IMR-90 (cell line): ENCODE measurements around the gene DNAH17. TPM values are rescaled to one million over a fixed set of nuclear protein-coding genes. Genes with fewer than 3 reads are reported as not detected.

ENCODE experiments used
- ATAC-seq: fragments of 200-7000 bp; cut with Tn5 transposase; 2 replicates; pipeline ENCODE4 v1.9.1; 2020; ENCODE audit warnings: low read depth, mild to moderate bottlenecking, moderate library complexity
- BruUV-seq: library from RNA; stranded (reverse); fragments of 400-500 nt; replicated peaks from 2 replicates; lab custom pipeline; 2021; lab: Mats Ljungman, UMichigan
- CTCF ChIA-PET: fragments of 300-600 bp; formaldehyde crosslinking; extraction: SDS; loops from one replicate; lab custom pipeline; 2021; ENCODE audit warnings: antibody characterized with exemption; lab: Yijun Ruan, JAX
- POLR2A ChIA-PET: fragments of 300-600 bp; sonication (Branson Sonifier 250); formaldehyde crosslinking; loops from one replicate; lab custom pipeline; 2022; ENCODE audit warnings: antibody characterized with exemption; ENCODE audit not compliant: unreplicated experiment; lab: Charles Lee
- DNase-seq: peaks from one replicate; pipeline ENCODE4 v3.0.0; 2013
- H2AFZ ChIP-seq: replicated peaks from 2 replicates; pipeline ENCODE3; 2013; ENCODE audit warnings: low read length, mild to moderate bottlenecking; ENCODE audit not compliant: poor library complexity
- H2AK5ac ChIP-seq: 2 replicates; pipeline ENCODE4 v1.6.1; 2013; ENCODE audit warnings: low read depth, low read length, inconsistent platforms
- H2AK9ac ChIP-seq: replicated peaks from 2 replicates; pipeline ENCODE3; 2013; ENCODE audit warnings: mild to moderate bottlenecking, low read depth, low read length, moderate library complexity; ENCODE audit not compliant: poor library complexity
- H2BK120ac ChIP-seq: 2 replicates; pipeline ENCODE4 v1.6.1; 2013; ENCODE audit warnings: low read depth, low read length, inconsistent platforms
- H2BK15ac ChIP-seq: 3 replicates; pipeline ENCODE4 v1.6.1; 2013; ENCODE audit warnings: low read depth, low read length, inconsistent platforms
- H2BK20ac ChIP-seq: 2 replicates; pipeline ENCODE4 v1.6.1; 2013; ENCODE audit warnings: low read depth, mild to moderate bottlenecking, inconsistent platforms, low read length, moderate library complexity
- H2BK5ac ChIP-seq: 2 replicates; pipeline ENCODE4 v1.6.1; 2013; ENCODE audit warnings: mild to moderate bottlenecking, low read depth, low read length, inconsistent platforms; ENCODE audit not compliant: poor library complexity, severe bottlenecking
- H3K14ac ChIP-seq: replicated peaks from 2 replicates; pipeline ENCODE4 v1.6.1; 2013; ENCODE audit warnings: low read depth, low read length, inconsistent platforms
- H3K18ac ChIP-seq: 2 replicates; pipeline ENCODE4 v1.6.1; 2013; ENCODE audit warnings: low read depth, low read length, control low read depth
- H3K23ac ChIP-seq: 2 replicates; pipeline ENCODE4 v1.6.1; 2013; ENCODE audit warnings: low read depth, low read length, inconsistent platforms
- H3K27ac ChIP-seq: 2 replicates; pipeline ENCODE4 v1.5.1; 2013; ENCODE audit warnings: mild to moderate bottlenecking, control low read depth, low read length; ENCODE audit not compliant: insufficient read depth
- H3K27me3 ChIP-seq: 2 replicates; pipeline ENCODE4 v1.6.1; 2013; ENCODE audit warnings: low read length; ENCODE audit not compliant: control insufficient read depth, insufficient read depth
- H3K36me3 ChIP-seq: 2 replicates; pipeline ENCODE4 v1.6.1; 2013; ENCODE audit warnings: low read length, mixed read lengths; ENCODE audit not compliant: control insufficient read depth, insufficient read depth
- H3K4ac ChIP-seq: 2 replicates; pipeline ENCODE4 v1.6.1; 2013; ENCODE audit warnings: low read depth, low read length, inconsistent platforms
- H3K4me1 ChIP-seq: 2 replicates; pipeline ENCODE4 v1.6.1; 2013; ENCODE audit warnings: low read length, mixed read lengths; ENCODE audit not compliant: control insufficient read depth, insufficient read depth
- H3K4me2 ChIP-seq: 2 replicates; pipeline ENCODE4 v1.6.1; 2013; ENCODE audit warnings: low read depth, mild to moderate bottlenecking, control low read depth, low read length, moderate library complexity
- H3K4me3 ChIP-seq: 2 replicates; pipeline ENCODE4 v1.5.1; 2013; ENCODE audit warnings: low read depth, mild to moderate bottlenecking, control low read depth, low read length, moderate library complexity; ENCODE audit not compliant: insufficient read depth
- H3K56ac ChIP-seq: 2 replicates; pipeline ENCODE4 v1.6.1; 2013; ENCODE audit warnings: low read length, inconsistent platforms; ENCODE audit not compliant: insufficient read depth; ENCODE audit errors: extremely low read depth
- H3K79me1 ChIP-seq, 2 experiments: 2 replicates each; pipeline ENCODE4 v1.6.1; 2013; ENCODE audit warnings: low read length in 2 of 2, inconsistent platforms in 1 of 2, low read depth in 1 of 2
- H3K9ac ChIP-seq: 2 replicates; pipeline ENCODE4 v1.6.1; 2013; ENCODE audit warnings: low read depth, low read length, control low read depth
- H3K9me1 ChIP-seq: 2 replicates; pipeline ENCODE4 v1.6.1; 2013; ENCODE audit warnings: low read length, inconsistent platforms; ENCODE audit not compliant: insufficient read depth
- H3K9me3 ChIP-seq: 2 replicates; pipeline ENCODE4 v1.6.1; 2013; ENCODE audit warnings: low read length; ENCODE audit not compliant: control insufficient read depth, insufficient read depth
- H4K20me1 ChIP-seq: 2 replicates; pipeline ENCODE4 v1.6.1; 2013; ENCODE audit warnings: low read length, inconsistent platforms; ENCODE audit not compliant: insufficient read depth
- H4K5ac ChIP-seq: 2 replicates; pipeline ENCODE4 v1.6.1; 2013; ENCODE audit warnings: mild to moderate bottlenecking, low read depth, low read length, control low read depth
- H4K8ac ChIP-seq, 2 experiments: 2 replicates each; pipeline ENCODE4 v1.6.1; 2013; ENCODE audit warnings: low read depth in 2 of 2, low read length in 2 of 2, control low read depth in 1 of 2, inconsistent platforms in 1 of 2
- H4K91ac ChIP-seq: 2 replicates; pipeline ENCODE4 v1.6.1; 2013; ENCODE audit warnings: low read depth, low read length, inconsistent platforms; ENCODE audit not compliant: insufficient read depth
- MAFK ChIP-seq: IDR thresholded peaks from 2 replicates; pipeline ENCODE4 v1.6.1; 2012; ENCODE audit warnings: low read depth, low read length, improper control_type of control experiment
- RAD21 ChIP-seq: IDR thresholded peaks from 2 replicates; pipeline ENCODE4 v1.6.1; 2012; ENCODE audit warnings: low read length, improper control_type of control experiment
- SMC3 ChIP-seq: fragments of 150-350 bp; IDR thresholded peaks from 2 replicates; pipeline ENCODE4 v1.6.1; 2016; ENCODE audit warnings: low read depth, mild to moderate bottlenecking, antibody characterized with exemption, low read length, moderate library complexity
- USF2 ChIP-seq: fragments of 150-350 bp; IDR thresholded peaks from 2 replicates; pipeline ENCODE4 v1.6.1; 2017; ENCODE audit warnings: mild to moderate bottlenecking, antibody characterized with exemption, low read length, low read depth
- WGBS, 2 experiments: methylation state at CpG; one replicate each; pipeline versions ENCODE4 v1.1.5 to v1.1.7; 2013; ENCODE audit warnings: missing lambda C conversion rate in 2 of 2; ENCODE audit not compliant: insufficient read length in 1 of 2; ENCODE audit errors: extremely low coverage in 2 of 2; 5-methylcytosine and 5-hydroxymethylcytosine counted together
- dilution Hi-C: fragments of 300-500 bp; cut with HindIII; formaldehyde crosslinking; loops from one replicate; pipeline ENCODE4 v1.14.3; 2018; ENCODE audit warnings: low sequenced_read_pairs; ENCODE audit not compliant: unreplicated experiment
- in situ Hi-C: fragments of 300-500 bp; cut with MboI; formaldehyde crosslinking; loops from 3 replicates; pipeline ENCODE4 v1.14.3; 2019; ENCODE audit warnings: low sequenced_read_pairs, inconsistent platforms, mixed read lengths
- intact Hi-C: fragments of 100-400 bp; cut with micrococcal nuclease; formaldehyde crosslinking; loops from 2 replicates; pipeline ENCODE4 v1.10.0; 2022
- polyA plus RNA-seq, 3 experiments: library from polyadenylated mRNA; depleted of rRNA; stranded (reverse); fragments of >200 nt; gene quantifications; 2 replicates each; pipeline ENCODE4 v1.2.3, GENCODE V29; 2012; ENCODE audit warnings: low replicate concordance in 1 of 3
- total RNA-seq: library from RNA; depleted of rRNA; stranded (reverse); fragments of >200 nt; gene quantifications from 2 replicates; pipeline ENCODE4 v1.2.3, GENCODE V29; 2012

Gene DNAH17
- total and polyA plus RNA-seq, 2 of the 4 experiments (the other 2 are of a cell fraction), result not detected

- Histone ChIP-seq H3K23ac (no peak overlapping the region), H3K4me2 (no peak overlapping the region), H3K4ac (no peak overlapping the region), H3K79me1 (peaks cover 9 to 65% of the 10 kb centered on the region in 2 experiments), H3K4me3 (no peak overlapping the region), H3K9ac (no peak overlapping the region), H3K4me1 (peaks cover 7% of the 10 kb centered on the region; the same call in 1 of the 2 replicates), H2BK5ac (no peak overlapping the region), H3K9me1 (no peaks in the 10 kb centered on the region), H2AFZ (no peak overlapping the region), H2BK15ac (no peak overlapping the region), H4K8ac (no peak overlapping the region), H2BK20ac (no peak overlapping the region), H3K36me3 (peaks cover 58% of the 10 kb centered on the region), H3K14ac (no peak overlapping the region), H3K27me3 (no peaks in the 10 kb centered on the region), H3K56ac (no peak overlapping the region), H2AK9ac (peak overlapping the region; percentile 6), H2AK5ac (no peak overlapping the region), H3K27ac (no peak overlapping the region), H4K91ac (no peak overlapping the region), H2BK120ac (no peak overlapping the region), H4K5ac (no peak overlapping the region), H3K9me3 (no peaks in the 10 kb centered on the region), H3K18ac (no peak overlapping the region), H4K20me1 (peaks cover 12% of the 10 kb centered on the region; the same call in 1 of the 2 replicates)
- BruUV-seq, result no TSS peak
- WGBS, 2 experiments, result 93% methylated on average over 2 of the region's 8 CpGs; no CpG with 5 or more reads in 1 of the 2 experiments
- DNase-seq (no peak), ATAC-seq (no peak)
- in situ Hi-C loops, result loop anchor here (10.0 kb wide), 2 partner anchors 127 to 307 kb away; no protein-coding TSS in a partner anchor
- ChIA-PET CTCF (interaction anchor here (0.6 to 2.2 kb wide), 8 partner anchors 26 to 1647 kb away, joined by 3 to 11 read pairs (median 4); no protein-coding TSS in a partner anchor), POLR2A (no interaction called here)
- intact Hi-C loops, result loop anchor here (1.0 kb wide), 3 partner anchors 62 to 171 kb away; partner anchors contain the start of gene SOCS3
- no peak for TF ChIP-seq USF2
- no peak for TF ChIP-seq RAD21
- no peak for TF ChIP-seq SMC3
- no peak for TF ChIP-seq MAFK
- dilution Hi-C loops, result no loop called here
Measured at GRCh38 chr17:78422267-78422605, 155.0 kb downstream of the DNAH17 start.
